ENCODE results near the gene GIPC2. TPM values are rescaled to one million over a fixed set of nuclear protein-coding genes. Genes with fewer than 3 reads are reported as not detected.

GIPC2 gene
- polyA plus RNA-seq, 1 donor (not counting 4 experiments of a cell fraction or from before 2014, with no cell fraction given) = 0.28 TPM

DNA sequence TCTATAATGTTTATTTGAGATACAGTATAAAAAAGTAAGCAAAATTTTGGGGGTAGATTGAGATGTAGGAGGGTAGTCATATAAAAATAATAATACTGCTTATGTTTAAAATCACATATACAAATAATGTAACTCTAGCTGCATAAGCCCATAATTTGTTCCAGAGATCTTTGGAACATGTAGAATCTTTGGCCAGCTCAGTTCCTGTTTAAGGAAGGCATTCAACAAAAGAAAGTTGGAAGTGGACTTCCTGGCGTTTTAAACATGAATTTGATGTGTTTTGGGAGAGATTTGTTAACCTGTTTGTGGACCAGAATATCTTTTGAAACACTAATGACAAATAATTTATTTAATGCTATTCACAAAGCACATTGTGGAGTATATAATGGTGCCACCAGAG is 27.7 kb downstream of the GIPC2 start:
- Histone ChIP-seq H4K20me1 (ENCODE audit: control insufficient read depth, extremely low read depth, insufficient read depth, low read length) (no peaks in the 10 kb centered on the region), H3K4me1 (ENCODE audit: control insufficient read depth, extremely low read depth, insufficient read depth, low read length) (peaks cover 24% of the 10 kb centered on the region), H3K36me3 (ENCODE audit: control insufficient read depth in 2 of 2, extremely low read depth in 1 of 2, insufficient read depth in 2 of 2, low read length in 2 of 2) (no peaks in the 10 kb centered on the region), H3K9me1 (ENCODE audit: control insufficient read depth, extremely low read depth, insufficient read depth, low read length) (no peaks in the 10 kb centered on the region), H3K79me2 (ENCODE audit: control insufficient read depth, insufficient read depth, low read length) (no peaks in the 10 kb centered on the region), H3K27me3 (ENCODE audit: control insufficient read depth, extremely low read depth, insufficient read depth, low read length) (no peaks in the 10 kb centered on the region), H3K4me2 (ENCODE audit: control insufficient read depth, extremely low read depth, insufficient read depth, low read depth, low read length) (no peak overlapping the region), H3K9ac (ENCODE audit: control insufficient read depth, extremely low read depth, insufficient read depth, low read length) (no peak overlapping the region), H3K9me3 (ENCODE audit: control insufficient read depth, low read depth, low read length) (no peaks in the 10 kb centered on the region), H3K4me3 (ENCODE audit: control insufficient read depth in 2 of 3, extremely low read depth in 1 of 3, insufficient read depth in 2 of 3, low read depth in 1 of 3, low read length in 3 of 3) (no peak overlapping the region), H3K27ac (ENCODE audit: control insufficient read depth, insufficient read depth, low read length) (no peak overlapping the region), H2AFZ (ENCODE audit: control insufficient read depth, low read length) (no peak overlapping the region)
- TF ChIP-seq, protein P1, sequence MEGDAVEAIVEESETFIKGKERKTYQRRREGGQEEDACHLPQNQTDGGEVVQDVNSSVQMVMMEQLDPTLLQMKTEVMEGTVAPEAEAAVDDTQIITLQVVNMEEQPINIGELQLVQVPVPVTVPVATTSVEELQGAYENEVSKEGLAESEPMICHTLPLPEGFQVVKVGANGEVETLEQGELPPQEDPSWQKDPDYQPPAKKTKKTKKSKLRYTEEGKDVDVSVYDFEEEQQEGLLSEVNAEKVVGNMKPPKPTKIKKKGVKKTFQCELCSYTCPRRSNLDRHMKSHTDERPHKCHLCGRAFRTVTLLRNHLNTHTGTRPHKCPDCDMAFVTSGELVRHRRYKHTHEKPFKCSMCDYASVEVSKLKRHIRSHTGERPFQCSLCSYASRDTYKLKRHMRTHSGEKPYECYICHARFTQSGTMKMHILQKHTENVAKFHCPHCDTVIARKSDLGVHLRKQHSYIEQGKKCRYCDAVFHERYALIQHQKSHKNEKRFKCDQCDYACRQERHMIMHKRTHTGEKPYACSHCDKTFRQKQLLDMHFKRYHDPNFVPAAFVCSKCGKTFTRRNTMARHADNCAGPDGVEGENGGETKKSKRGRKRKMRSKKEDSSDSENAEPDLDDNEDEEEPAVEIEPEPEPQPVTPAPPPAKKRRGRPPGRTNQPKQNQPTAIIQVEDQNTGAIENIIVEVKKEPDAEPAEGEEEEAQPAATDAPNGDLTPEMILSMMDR (optimal IDR thresholded peaks at IDR 0.05 in 1 of 3, IDR thresholded peaks at IDR 0.05 in 1 of 3, conservative IDR thresholded peaks at IDR 0.05 in 1 of 3; ENCODE audit: extremely low read depth in 1 of 3, insufficient read depth in 2 of 3, low read length in 3 of 3) = no peak
- no peak for TF ChIP-seq EZH2 (IDR thresholded peaks at IDR 0.05; ENCODE audit: low read length)
- FAIRE-seq (no peak), DNase-seq (ENCODE audit: low read depth, low spot score) (no peak)
- dilution Hi-C loops (cut with MboI; ENCODE audit: extremely low pct_ligation_motif_present, low sequenced_read_pairs) = no loop called here

- H2AFZ ChIP-seq (ENCODE audit: control insufficient read depth, low read length) = no peak overlapping the region
- no peak overlapping the region for H3K27ac ChIP-seq (ENCODE audit: control insufficient read depth, insufficient read depth, low read length)
- no peaks in the 10 kb centered on the region for H3K9me3 ChIP-seq (ENCODE audit: control insufficient read depth, low read depth, low read length)
- no peak overlapping the region for H3K9ac ChIP-seq (ENCODE audit: control insufficient read depth, extremely low read depth, insufficient read depth, low read length)
- no peak overlapping the region for H3K4me3 ChIP-seq (ENCODE audit: control insufficient read depth in 2 of 3, extremely low read depth in 1 of 3, insufficient read depth in 2 of 3, low read depth in 1 of 3, low read length in 3 of 3)
- H3K79me2 ChIP-seq (ENCODE audit: control insufficient read depth, insufficient read depth, low read length) = no peaks in the 10 kb centered on the region
- no peak for DNase-seq (ENCODE audit: low read depth, low spot score)
- H3K9me1 ChIP-seq (ENCODE audit: control insufficient read depth, extremely low read depth, insufficient read depth, low read length) = no peaks in the 10 kb centered on the region
- H3K4me2 ChIP-seq (ENCODE audit: control insufficient read depth, extremely low read depth, insufficient read depth, low read depth, low read length) = no peak overlapping the region
- H3K36me3 ChIP-seq (ENCODE audit: control insufficient read depth in 2 of 2, extremely low read depth in 1 of 2, insufficient read depth in 2 of 2, low read length in 2 of 2) = no peaks in the 10 kb centered on the region
- dilution Hi-C loops (cut with MboI; ENCODE audit: extremely low pct_ligation_motif_present, low sequenced_read_pairs) = no loop called here
- H3K27me3 ChIP-seq (ENCODE audit: control insufficient read depth, extremely low read depth, insufficient read depth, low read length) = no peaks in the 10 kb centered on the region
- TF ChIP-seq, protein P1 (optimal IDR thresholded peaks at IDR 0.05 in 1 of 3, IDR thresholded peaks at IDR 0.05 in 1 of 3, conservative IDR thresholded peaks at IDR 0.05 in 1 of 3; ENCODE audit: extremely low read depth in 1 of 3, insufficient read depth in 2 of 3, low read length in 3 of 3) = no peak
- TF ChIP-seq EZH2 (IDR thresholded peaks at IDR 0.05; ENCODE audit: low read length) = no peak
- peaks cover 14% of the 10 kb centered on the region for H3K4me1 ChIP-seq (ENCODE audit: control insufficient read depth, extremely low read depth, insufficient read depth, low read length)
- FAIRE-seq = no peak
- H4K20me1 ChIP-seq (ENCODE audit: control insufficient read depth, extremely low read depth, insufficient read depth, low read length) = no peaks in the 10 kb centered on the region
These were observed 29.9 kb downstream of the GIPC2 start for GRCh38 chr1:78075621-78076020.

Data from keratinocyte (primary cell).